Small intestine (tissue), 7 donors: ENCODE measurements around the gene SYVN1. TPM values are rescaled to one million over a fixed set of nuclear protein-coding genes. Genes with fewer than 3 reads are reported as not detected.
"Not testable (repeated sequence)": the region's sequence is repeated elsewhere in the genome, so short reads cannot be mapped to it uniquely, and the experiment has no call there.

Source experiments
- DNase-seq, 2 donors: peaks; one replicate each; pipeline versions ENCODE4 v3.0.0 to v3.0.0-alpha.2; 2013
- FAIRE-seq: peaks from 2 replicates; lab custom pipeline; 2012; peaks lifted over from hg19 to GRCh38; lab: Jason Lieb, UNC
- H3K27ac ChIP-seq, 3 donors: one replicate each; pipeline ENCODE4 v1.5.1; 2013; ENCODE audit warnings: low read length in 2 of 3, mild to moderate bottlenecking in 2 of 3, control low read depth in 1 of 3, inconsistent platforms in 1 of 3, low read depth in 1 of 3, moderate library complexity in 1 of 3
- H3K27me3 ChIP-seq, 3 donors: one replicate each; pipeline ENCODE4 v1.6.1; 2013; ENCODE audit warnings: low read length in 3 of 3, inconsistent platforms in 1 of 3; ENCODE audit not compliant: control insufficient read depth in 3 of 3, insufficient read depth in 3 of 3
- H3K36me3 ChIP-seq, 3 donors: one replicate each; pipeline ENCODE4 v1.6.1; 2013; ENCODE audit warnings: low read length in 3 of 3, inconsistent platforms in 1 of 3, low read depth in 1 of 3, mild to moderate bottlenecking in 1 of 3, moderate library complexity in 1 of 3; ENCODE audit not compliant: control insufficient read depth in 3 of 3, insufficient read depth in 2 of 3
- H3K4me1 ChIP-seq, 3 donors: one replicate each; pipeline ENCODE4 v1.6.1; 2013; ENCODE audit warnings: low read length in 2 of 3, inconsistent platforms in 1 of 3, low read depth in 1 of 3, mild to moderate bottlenecking in 1 of 3, moderate library complexity in 1 of 3; ENCODE audit not compliant: control insufficient read depth in 3 of 3, insufficient read depth in 2 of 3
- H3K4me3 ChIP-seq, 3 donors: one replicate each; pipeline ENCODE4 v1.5.1; 2013; ENCODE audit warnings: low read length in 3 of 3, control low read depth in 1 of 3, inconsistent platforms in 1 of 3, low read depth in 1 of 3, mild to moderate bottlenecking in 1 of 3, moderate library complexity in 1 of 3
- H3K9me3 ChIP-seq, 2 donors: one replicate each; pipeline ENCODE4 v1.6.1; 2013; ENCODE audit warnings: low read depth in 1 of 2, low read length in 1 of 2; ENCODE audit not compliant: control insufficient read depth in 2 of 2, insufficient read depth in 1 of 2
- WGBS, 3 donors: extraction: QIAGEN DNeasy Blood & Tissue Kit; methylation state at CpG; one replicate each; pipeline ENCODE4 v1.1.7; 2013; 5-methylcytosine and 5-hydroxymethylcytosine counted together
- polyA plus RNA-seq, 4 donors: library from polyadenylated mRNA; stranded (reverse) in 3 of 4; unstranded in 1 of 4; fragments of 200-250 nt in 3 of 4; fragments of 120-200 nt in 1 of 4; gene quantifications; one replicate each; pipeline versions ENCODE4 v1.2.1 to v1.2.3, GENCODE V29; 2013
- donor health status: healthy with polysubstance abuse.
- donor health status: control.
- donor health status: control.
- donor health status: Bipolar disorder and iron deficiency.
- donor health status: healthy.

The SYVN1 gene
- polyA plus RNA-seq, 4 donors = 10.5 to 34.4 (median 19.5) TPM

DNA sequence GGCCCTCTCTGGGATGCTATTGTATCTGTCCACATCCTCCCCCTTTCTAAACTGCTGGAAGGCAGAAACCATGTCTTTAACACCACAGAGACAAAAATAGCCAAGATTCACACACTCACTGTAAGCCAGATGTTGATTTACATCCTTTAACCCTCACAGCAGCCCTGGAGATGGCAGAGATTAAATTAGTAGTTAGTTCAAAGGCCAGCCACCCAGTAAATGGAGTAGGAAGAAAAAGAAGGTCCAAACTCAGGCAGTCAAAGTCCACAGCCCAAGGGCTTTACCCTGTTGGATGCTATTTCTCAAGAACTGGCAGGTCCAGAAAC, 14.7 kb downstream of the SYVN1 start:
- Histone ChIP-seq H3K9me3 (no peaks in the 10 kb centered on the region), H3K36me3 (peaks cover 0 to 54% (median 11%) of the 10 kb centered on the region in 3 donors), H3K4me1 (peaks cover 3 to 24% (median 8%) of the 10 kb centered on the region in 3 donors), H3K27ac (no peak overlapping the region), H3K27me3 (no peaks in the 10 kb centered on the region), H3K4me3 (no peak overlapping the region)
- DNase-seq = peak in 1 of 2 donors; percentile 28
- FAIRE-seq = no peak

DNA sequence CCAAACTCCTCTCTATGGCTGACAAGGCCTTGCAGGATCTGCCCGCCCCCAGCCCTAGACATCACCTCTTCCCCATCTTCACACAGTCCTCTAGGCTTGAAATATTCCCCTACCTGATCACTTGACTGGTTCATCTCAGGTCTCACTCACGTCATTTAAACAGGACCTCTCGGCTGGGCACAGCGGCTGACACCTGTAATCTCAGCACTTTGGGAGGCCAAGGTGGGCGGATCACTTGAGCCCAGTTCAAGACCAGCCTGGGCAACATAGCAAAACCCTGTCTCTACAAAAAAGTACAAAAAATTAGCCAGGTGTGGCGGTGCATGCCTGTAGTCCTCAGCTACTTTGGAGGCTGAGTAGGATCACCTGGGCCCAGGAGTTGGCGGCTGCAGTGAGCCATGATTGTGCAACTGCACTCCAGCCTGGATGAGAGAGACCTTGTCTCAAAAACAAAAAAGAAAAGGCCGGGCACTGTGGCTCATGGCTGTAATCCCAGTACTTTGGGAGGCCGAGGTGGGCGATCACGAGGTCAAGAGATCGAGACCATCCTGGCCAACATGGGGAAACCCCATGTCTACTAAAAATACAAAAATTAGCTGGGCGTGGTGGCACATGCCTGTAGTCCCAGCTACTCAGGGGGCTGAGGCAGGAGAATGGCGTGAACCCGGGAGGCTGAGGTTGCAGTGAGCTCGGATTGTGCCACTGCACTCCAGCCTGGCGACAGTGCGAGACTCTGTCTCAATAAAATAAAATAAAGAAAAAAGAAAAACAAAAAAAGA, 15.2 kb downstream of the SYVN1 start:
- not testable (repeated sequence) for DNase-seq, H3K27ac ChIP-seq, H3K9me3 ChIP-seq, FAIRE-seq, H3K27me3 ChIP-seq, H3K4me3 ChIP-seq
- peaks cover 0 to 56% (median 11%) of the 10 kb centered on the region in 3 donors for H3K36me3 ChIP-seq
- 86 to 91% (median 89%) methylated on average over 18 of the region's 18 CpGs for WGBS, 3 donors
- peaks cover 3 to 26% (median 8%) of the 10 kb centered on the region in 3 donors for H3K4me1 ChIP-seq

DNA sequence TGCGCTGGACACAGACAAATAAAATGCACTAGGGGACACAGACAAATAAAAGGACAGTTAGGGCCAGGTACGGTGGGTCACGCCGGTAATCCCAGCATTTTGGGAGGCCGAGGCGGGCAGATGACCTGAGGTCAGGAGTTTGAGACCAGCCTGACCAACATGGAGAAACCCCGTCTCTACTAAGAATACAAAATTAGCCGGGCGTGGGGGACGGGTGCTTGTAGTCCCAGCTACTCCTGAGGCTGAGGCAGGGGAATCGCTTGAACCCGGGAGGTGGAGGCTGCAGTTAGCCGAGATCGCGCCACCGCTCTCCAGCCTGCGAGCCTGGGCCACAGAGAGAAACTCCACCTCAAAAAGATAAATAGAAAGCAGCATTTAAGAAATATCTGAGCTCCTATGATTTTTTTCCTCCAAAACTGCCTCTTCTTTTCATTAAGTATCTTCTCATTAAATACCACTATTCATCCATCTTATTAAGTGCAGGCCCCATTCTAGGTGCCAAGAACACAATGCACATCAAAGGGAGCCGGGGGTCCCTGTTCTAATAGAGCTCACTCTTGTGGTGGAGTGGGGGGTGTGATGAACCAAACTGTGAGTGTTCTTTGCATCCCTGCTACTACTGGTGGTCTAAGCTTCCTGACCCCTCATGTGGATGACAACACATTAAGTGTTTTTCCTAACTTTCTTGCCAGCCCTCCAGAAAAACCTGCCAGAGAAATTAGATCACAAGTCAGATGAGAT, 16.1 kb downstream of the SYVN1 start:
- WGBS, 3 donors = 82 to 85% (median 85%) methylated on average over 18 of the region's 18 CpGs
- Histone ChIP-seq H3K4me1 (peaks cover 7 to 32% (median 8%) of the 10 kb centered on the region in 3 donors), H3K4me3 (no peak overlapping the region), H3K27ac (peak overlapping the region in 1 of 3 donors; percentile 79), H3K9me3 (no peaks in the 10 kb centered on the region), H3K27me3 (no peaks in the 10 kb centered on the region), H3K36me3 (peaks cover 0 to 58% (median 11%) of the 10 kb centered on the region in 3 donors)
- DNase-seq = no peak
- FAIRE-seq = no peak

DNA sequence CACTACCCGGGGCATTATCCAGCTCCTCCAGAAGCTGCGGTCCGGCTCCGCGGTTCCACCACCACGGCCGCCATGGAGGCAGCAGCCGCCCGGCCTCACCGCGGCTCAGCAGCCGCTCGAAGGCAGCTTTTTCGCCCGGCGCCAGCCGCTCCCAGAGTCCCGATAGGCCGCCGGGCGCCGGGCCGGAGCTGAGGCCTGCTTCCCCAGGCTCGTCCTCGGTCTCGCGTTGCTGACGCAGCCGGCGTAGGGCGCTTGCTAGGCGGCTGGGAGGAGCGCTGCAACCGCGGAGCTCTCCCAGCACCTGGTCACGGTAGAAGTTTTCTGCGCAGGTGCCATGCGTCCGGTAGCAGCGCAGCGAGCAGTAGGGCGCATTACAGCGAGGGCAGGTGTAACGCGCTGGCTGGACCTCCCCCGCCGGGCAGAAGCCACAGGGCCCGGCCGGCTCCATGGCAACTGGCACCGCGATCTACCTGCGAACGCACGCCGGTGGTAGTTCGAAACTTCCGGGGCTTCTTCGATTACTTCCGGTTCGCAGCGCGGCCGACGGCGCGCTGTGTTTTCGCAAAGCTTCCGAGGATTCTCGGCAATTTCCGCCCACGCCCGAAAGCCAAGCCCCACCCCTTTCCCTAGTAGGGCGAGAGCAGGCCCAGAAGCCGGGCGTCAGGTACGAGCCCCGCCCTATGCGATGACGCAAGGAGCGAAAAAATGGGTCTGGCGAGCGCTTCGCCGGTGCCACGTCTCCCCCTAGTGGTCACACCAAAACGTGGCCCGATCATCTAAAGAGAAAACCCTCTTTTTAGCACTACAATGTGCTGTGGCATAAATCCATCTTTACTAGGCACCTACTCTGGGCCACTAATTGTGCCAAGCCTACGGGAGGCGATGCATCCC, 16.9 kb downstream of the SYVN1 start, which contains the start of gene ZNHIT2:
Gene ZNHIT2, minus strand, starts transcription at position 496 of the 891 bp plus-strand sequence. Its CDS starts 48 bp downstream, at position 448.
- Histone ChIP-seq H3K27ac (peak within 1 kb of the TSS; percentile 70 to 93 (median 79)), H3K4me3 (peak within 1 kb of the TSS; percentile 61 to 87 (median 75)), H3K4me1 (peaks cover 8 to 33% (median 13%) of the 10 kb centered on the region in 3 donors), H3K27me3 (no peaks in the 10 kb centered on the region), H3K36me3 (peaks cover 0 to 58% (median 11%) of the 10 kb centered on the region in 3 donors), H3K9me3 (no peaks in the 10 kb centered on the region)
- FAIRE-seq (no peak), DNase-seq (peak; percentile 99 to 100)
- 0 to 1% (median 0%) methylated on average over 74 to 89 of the region's 89 CpGs for WGBS, 3 donors

DNA sequence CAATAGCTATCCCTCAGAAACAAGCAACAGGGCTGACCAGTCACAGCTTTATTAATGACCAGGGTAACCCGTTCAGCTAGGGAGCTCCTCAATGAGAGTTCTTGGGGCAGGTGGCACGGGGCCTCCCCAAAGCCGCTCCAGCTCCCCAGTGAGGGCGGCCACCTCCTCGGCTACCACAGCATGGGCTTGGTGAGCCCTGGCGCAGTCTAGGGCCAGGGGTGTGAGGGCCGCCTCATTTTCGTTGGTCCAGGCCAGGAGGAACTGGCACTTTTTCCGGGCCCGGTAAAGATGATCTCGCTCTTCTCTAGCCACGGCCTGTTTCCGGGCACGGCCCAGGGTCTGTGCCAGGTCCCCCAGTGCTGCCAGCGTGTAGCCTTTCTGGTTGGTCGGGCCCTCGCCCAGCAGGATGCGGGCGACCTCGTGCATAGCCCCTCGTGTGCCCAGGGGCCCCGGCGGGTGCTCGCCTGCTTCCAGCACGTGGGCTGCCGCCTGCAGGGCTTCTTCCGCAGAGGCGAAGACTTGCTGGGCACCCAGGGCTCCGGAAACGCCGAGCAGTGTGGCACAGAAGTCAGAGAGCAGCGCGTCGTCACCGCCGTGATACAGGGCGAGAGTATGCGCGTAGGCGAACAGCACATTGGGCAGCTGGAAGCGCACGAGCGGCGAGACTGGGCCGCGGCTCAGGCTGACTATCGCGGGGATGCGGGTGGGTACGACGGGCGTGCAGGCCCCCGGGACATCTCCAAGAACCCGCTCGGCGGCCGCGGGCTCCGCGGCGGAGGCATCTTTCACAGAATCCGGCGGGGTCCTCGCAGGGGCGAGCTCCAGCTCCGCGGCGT, 17.7 kb downstream of the SYVN1 start:
- DNase-seq = peak; percentile 45 to 65
- H3K9me3 ChIP-seq = no peaks in the 10 kb centered on the region
- H3K36me3 ChIP-seq = peaks cover 0 to 58% (median 11%) of the 10 kb centered on the region in 3 donors
- H3K4me1 ChIP-seq = peaks cover 8 to 38% (median 15%) of the 10 kb centered on the region in 3 donors
- H3K27ac ChIP-seq = peak overlapping the region; percentile 70 to 93 (median 79)
- H3K4me3 ChIP-seq = peak overlapping the region; percentile 61 to 87 (median 75)
- no peak for FAIRE-seq
- WGBS, 3 donors = 14 to 20% (median 17%) methylated on average over 53 to 68 of the region's 68 CpGs
- no peaks in the 10 kb centered on the region for H3K27me3 ChIP-seq

DNA sequence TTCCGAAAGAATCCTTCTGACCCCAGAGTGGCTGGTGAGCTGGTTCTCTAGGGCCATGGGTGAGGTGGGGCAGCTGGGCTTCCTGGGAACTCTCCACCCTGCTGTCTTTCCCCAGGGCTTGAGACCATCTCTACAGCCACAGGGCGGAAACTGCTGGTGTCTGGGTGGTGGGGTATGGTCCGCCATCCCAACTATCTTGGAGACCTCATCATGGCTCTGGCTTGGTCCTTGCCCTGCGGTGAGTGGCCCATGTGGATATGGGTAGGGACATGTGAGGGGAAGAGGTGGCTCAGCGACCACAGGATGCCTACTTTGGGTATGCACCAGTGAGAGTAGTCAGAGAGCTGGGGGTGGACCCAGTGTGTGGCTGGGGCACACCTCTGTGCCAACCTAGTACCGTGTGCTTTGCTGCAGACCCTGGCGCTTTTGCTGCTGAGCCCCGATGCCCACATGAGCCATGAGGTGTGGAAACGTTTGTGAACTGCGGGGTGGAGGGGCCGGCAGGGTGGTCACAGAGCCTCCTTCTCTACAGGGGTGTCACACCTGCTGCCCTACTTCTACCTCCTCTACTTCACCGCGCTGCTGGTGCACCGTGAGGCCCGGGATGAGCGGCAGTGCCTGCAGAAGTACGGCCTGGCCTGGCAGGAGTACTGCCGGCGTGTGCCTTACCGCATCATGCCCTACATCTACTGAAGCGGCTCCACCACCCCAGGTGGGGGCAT, 18.8 kb downstream of the SYVN1 start:
- H3K36me3 ChIP-seq = peaks cover 0 to 63% (median 10%) of the 10 kb centered on the region in 3 donors
- H3K27ac ChIP-seq = no peak overlapping the region
- no peaks in the 10 kb centered on the region for H3K9me3 ChIP-seq
- 93 to 95% (median 94%) methylated on average over 20 to 21 of the region's 21 CpGs for whole genome bisulfite sequencing, 3 donors
- FAIRE-seq (no peak), DNase-seq (no peak)
- no peak overlapping the region for H3K4me3 ChIP-seq
- peaks cover 8 to 41% (median 15%) of the 10 kb centered on the region in 3 donors for H3K4me1 ChIP-seq
- H3K27me3 ChIP-seq = no peaks in the 10 kb centered on the region

DNA sequence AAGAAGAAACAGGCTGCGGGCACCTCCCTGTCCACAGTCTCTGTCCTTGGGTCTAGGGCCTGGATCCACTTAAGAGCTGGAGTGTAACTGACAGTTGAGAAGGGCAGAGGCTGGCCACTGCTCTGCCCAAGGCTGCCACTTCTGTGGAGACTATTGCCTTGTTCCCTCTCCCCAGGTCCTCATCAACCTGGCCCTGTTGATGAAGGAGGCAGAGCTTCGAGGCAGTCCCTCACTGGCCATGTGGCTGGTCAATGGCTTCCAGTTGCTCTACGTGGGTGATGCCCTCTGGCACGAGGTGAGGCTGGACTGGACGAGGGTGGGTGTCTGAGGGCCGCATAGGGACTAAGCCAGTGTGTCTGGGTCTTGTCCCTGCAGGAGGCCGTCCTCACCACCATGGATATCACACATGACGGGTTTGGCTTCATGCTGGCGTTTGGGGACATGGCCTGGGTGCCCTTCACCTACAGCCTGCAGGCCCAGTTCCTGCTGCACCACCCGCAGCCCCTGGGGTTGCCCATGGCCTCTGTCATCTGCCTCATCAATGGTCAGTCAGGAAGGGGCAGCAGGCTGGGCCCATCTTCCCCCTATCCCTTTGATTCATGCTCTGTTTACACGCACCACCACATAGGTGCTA, 19.7 kb downstream of the SYVN1 start:
- WGBS, 3 donors = 88 to 90% (median 89%) methylated on average over 10 to 11 of the region's 11 CpGs
- no peak for DNase-seq
- H3K27ac ChIP-seq = no peak overlapping the region
- no peak for FAIRE-seq
- H3K36me3 ChIP-seq = peaks cover 0 to 65% (median 5%) of the 10 kb centered on the region in 3 donors
- no peaks in the 10 kb centered on the region for H3K27me3 ChIP-seq
- H3K4me3 ChIP-seq = no peak overlapping the region
- no peaks in the 10 kb centered on the region for H3K9me3 ChIP-seq
- H3K4me1 ChIP-seq = peaks cover 5 to 43% (median 15%) of the 10 kb centered on the region in 3 donors
